Stimulated activated CD4-positive, alpha-beta T cell treated with anti-CD3 and anti-CD28 coated beads, TNF-alpha, amount 100 ng/mL, for 24 hours (primary cell): ENCODE measurements around the gene FBXO22.
"Not testable (repeated sequence)": the region's sequence is repeated elsewhere in the genome, so short reads cannot be mapped to it uniquely, and the experiment has no call there.

Experiments
- DNase-seq, 3 experiments: peaks; one replicate each; pipeline ENCODE4 v3.0.0-alpha.2; 2020; ENCODE audit warnings: low read depth in 3 of 3

The FBXO22 gene

GRCh38 chr15:75981149-75981815 lies 77.6 kb downstream of the FBXO22 start:
- DNase-seq, result no peak

- no peak for DNase-seq
Observed at GRCh38 chr15:75982468-75982867, 78.8 kb downstream of the FBXO22 start.

GRCh38 chr15:75984706-75985105 lies 81.0 kb downstream of the FBXO22 start:
- DNase-seq, result not testable (repeated sequence)

- no peak for DNase-seq
Observed at GRCh38 chr15:75985971-75986370, 82.3 kb downstream of the FBXO22 start.

DNA sequence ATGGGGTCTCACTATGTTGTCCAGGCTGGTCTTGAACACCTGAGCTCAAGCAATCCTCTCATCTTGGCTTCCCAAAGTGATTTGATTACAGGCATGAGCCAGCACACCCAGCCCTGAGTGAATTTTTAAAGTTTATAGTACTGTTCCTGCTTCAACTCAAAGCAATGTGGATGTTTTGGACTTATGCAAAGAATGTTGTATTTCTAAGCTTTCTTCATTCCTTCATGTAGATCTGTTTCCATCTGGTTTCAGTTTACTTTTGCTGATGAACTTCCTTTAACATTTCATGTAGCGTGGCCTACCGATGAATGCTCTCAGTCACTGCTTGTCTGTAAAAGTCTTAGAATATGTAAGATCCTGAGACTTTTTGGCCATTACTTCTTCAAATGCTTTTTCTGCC lies 85.4 kb downstream of the FBXO22 start:
- DNase-seq, result no peak

DNA sequence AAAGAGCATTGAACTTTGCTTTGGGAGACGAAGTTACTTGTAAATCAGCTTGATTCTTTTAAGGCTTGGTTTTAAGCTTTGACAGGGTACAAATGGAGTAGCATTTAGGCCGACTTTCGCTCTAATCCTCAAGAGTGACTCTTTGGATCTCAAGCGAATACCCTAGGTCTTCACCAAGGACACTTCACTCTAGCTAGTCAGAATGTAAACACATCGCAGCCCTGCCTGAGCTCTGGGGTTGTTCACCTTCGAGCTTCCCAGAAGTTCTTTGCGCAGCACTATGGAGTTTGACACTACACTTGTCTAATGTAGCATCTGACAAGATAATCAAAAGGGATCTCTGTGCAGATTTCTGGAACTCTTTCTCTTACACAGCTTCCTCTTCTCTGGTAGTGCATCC lies 86.2 kb downstream of the FBXO22 start:
- DNase-seq, result no peak
